Measurements from ENCODE around the gene KIF1A. TPM values are rescaled to one million over a fixed set of nuclear protein-coding genes. Genes with fewer than 3 reads are reported as not detected.

The KIF1A gene
- total RNA-seq, 1 experiment from 2014 or later = 279 TPM

GRCh38 chr2:240670950-240671349, 149.1 kb downstream of the KIF1A start:
- H3K27ac Mint-ChIP-seq = no peak overlapping the region
- H3K4me3 Mint-ChIP-seq = no peak overlapping the region
- ChIA-PET POLR2A (no interaction called here), CTCF (no interaction called here)
- H3K36me3 Mint-ChIP-seq = no peaks in the 10 kb centered on the region
- H3K4me1 Mint-ChIP-seq = no peaks in the 10 kb centered on the region
- peaks cover 40% of the 10 kb centered on the region for H3K27me3 Mint-ChIP-seq (ENCODE audit: low read depth)
- ATAC-seq = no peak
- H3K9me3 Mint-ChIP-seq = peaks cover 4% of the 10 kb centered on the region
- TF ChIP-seq SMAD3 (CRISPR knock-in tag; IDR thresholded peaks at IDR 0.05; ENCODE audit: borderline replicate concordance) (no peak), JAZF1 (CRISPR knock-in tag; IDR thresholded peaks at IDR 0.05) (no peak), RELA (CRISPR knock-in tag; IDR thresholded peaks at IDR 0.05; ENCODE audit: borderline replicate concordance) (no peak), NR3C1 (CRISPR knock-in tag; conservative IDR thresholded peaks at IDR 0.05; ENCODE audit: low read depth) (no peak), IRF2 (CRISPR knock-in tag; IDR thresholded peaks at IDR 0.05; ENCODE audit: borderline replicate concordance, low read depth) (no peak), USF2 (CRISPR knock-in tag; IDR thresholded peaks at IDR 0.05) (no peak), RORB (CRISPR knock-in tag; IDR thresholded peaks at IDR 0.05) (no peak), KAT7 (CRISPR knock-in tag; IDR thresholded peaks at IDR 0.05; ENCODE audit: borderline replicate concordance) (no peak), FOXK1 (CRISPR knock-in tag; IDR thresholded peaks at IDR 0.05) (no peak), HMGA2 (CRISPR knock-in tag; IDR thresholded peaks at IDR 0.05) (no peak), ZNF396 (CRISPR knock-in tag; IDR thresholded peaks at IDR 0.05; ENCODE audit: borderline replicate concordance) (no peak), CDX4 (CRISPR knock-in tag; IDR thresholded peaks at IDR 0.05; ENCODE audit: borderline replicate concordance) (no peak), ARID4B (CRISPR knock-in tag; IDR thresholded peaks at IDR 0.05; ENCODE audit: borderline replicate concordance) (no peak), ATF6 (CRISPR knock-in tag; IDR thresholded peaks at IDR 0.05) (no peak), MYBL2 (CRISPR knock-in tag; IDR thresholded peaks at IDR 0.05) (no peak), NFYB (CRISPR knock-in tag; conservative IDR thresholded peaks at IDR 0.05; ENCODE audit: low read depth) (no peak), ZNF121 (CRISPR knock-in tag; IDR thresholded peaks at IDR 0.05) (no peak), FOXP4 (CRISPR knock-in tag; IDR thresholded peaks at IDR 0.05) (no peak), TP53 (CRISPR knock-in tag; IDR thresholded peaks at IDR 0.05) (no peak)
- no peak for DNase-seq (ENCODE audit: low spot score)
